ENCODE measurements around the gene OCA2.

OCA2 gene

DNA sequence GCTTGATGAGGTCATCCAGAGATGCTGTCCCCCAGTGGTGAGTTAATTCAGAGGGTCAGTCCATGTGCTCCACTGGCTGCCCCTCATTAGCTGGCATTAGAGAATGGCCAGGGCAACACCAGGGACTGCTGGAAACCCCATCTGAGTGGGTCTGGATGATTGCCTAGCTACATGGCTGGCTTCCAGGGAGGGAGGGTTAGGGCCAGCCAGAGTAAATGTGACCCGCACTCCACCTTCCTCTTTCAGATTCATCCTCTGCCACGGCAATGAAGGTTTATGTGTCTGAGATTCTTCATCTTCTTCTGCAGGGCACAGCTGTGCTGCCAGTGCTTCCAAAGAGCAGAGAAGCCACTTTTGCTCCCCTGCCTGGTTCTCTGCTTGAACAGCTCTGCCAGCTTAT is 391.9 kb downstream of the OCA2 start:
- no peak overlapping the region for H3K4me3 ChIP-seq (ENCODE audit: extremely low read depth, insufficient read depth, low read length, poor library complexity, severe bottlenecking)
- H3K27ac ChIP-seq (ENCODE audit: low read depth, low read length, severe bottlenecking), result no peak overlapping the region
- no peaks in the 10 kb centered on the region for H3K4me1 ChIP-seq (ENCODE audit: control insufficient read depth, insufficient read depth, low read length, poor library complexity, severe bottlenecking)
- no peaks in the 10 kb centered on the region for H3K36me3 ChIP-seq (ENCODE audit: control insufficient read depth, insufficient read depth, low read length)
- no peaks in the 10 kb centered on the region for H3K9me3 ChIP-seq (ENCODE audit: control insufficient read depth, low read length)
- WGBS, 2 experiments (ENCODE audit: insufficient coverage in 2 of 2), result 75 to 100% methylated on average over 1 of the region's 2 CpGs

DNA sequence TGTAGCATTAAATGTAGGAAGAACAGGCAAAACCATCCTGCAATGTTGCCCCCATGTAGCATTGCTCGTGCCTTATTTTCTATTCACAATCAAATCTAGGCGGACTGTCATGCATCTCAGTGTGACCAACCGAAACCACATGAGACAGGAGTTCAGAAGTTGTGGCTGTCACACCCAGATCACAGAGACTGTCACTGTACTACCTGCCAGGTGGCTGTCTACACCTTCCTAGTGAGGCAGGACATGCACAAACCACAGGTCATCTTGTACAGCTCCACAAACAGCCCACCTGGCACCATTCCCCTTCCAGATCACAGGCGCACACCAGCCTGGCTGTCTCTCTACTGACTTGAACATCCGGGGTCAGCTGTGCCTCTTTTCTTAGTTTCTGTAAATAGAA is 392.8 kb downstream of the OCA2 start:
- no peaks in the 10 kb centered on the region for H3K36me3 ChIP-seq (ENCODE audit: control insufficient read depth, insufficient read depth, low read length)
- no peaks in the 10 kb centered on the region for H3K9me3 ChIP-seq (ENCODE audit: control insufficient read depth, low read length)
- no peaks in the 10 kb centered on the region for H3K4me1 ChIP-seq (ENCODE audit: control insufficient read depth, insufficient read depth, low read length, poor library complexity, severe bottlenecking)
- H3K27ac ChIP-seq (ENCODE audit: low read depth, low read length, severe bottlenecking), result no peak overlapping the region
- 86 to 89% methylated on average over 3 to 4 of the region's 5 CpGs for WGBS, 2 experiments (ENCODE audit: insufficient coverage in 2 of 2)
- no peak overlapping the region for H3K4me3 ChIP-seq (ENCODE audit: extremely low read depth, insufficient read depth, low read length, poor library complexity, severe bottlenecking)

DNA sequence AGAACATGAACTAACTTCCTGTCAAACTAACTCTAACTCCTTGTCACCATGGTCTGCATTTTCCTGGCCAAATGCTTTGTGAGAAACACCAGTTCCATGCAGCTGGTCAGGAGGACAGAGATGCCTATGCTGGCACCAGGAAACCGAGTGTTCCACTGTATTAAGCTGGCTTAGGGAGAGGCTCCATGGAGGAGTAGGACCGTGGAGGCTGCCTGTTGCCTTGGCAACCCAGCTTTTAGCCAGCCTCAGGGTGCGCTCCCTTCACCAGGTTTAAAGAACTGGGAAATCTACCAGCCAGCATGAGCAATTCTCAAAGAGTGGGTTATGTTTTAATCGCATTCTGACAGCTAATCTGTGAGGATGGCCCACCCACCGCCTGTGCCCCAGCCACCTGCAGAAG is 394.1 kb downstream of the OCA2 start:
- Histone ChIP-seq H3K36me3 (ENCODE audit: control insufficient read depth, insufficient read depth, low read length) (no peaks in the 10 kb centered on the region), H3K9me3 (ENCODE audit: control insufficient read depth, low read length) (no peaks in the 10 kb centered on the region), H3K4me1 (ENCODE audit: control insufficient read depth, insufficient read depth, low read length, poor library complexity, severe bottlenecking) (no peaks in the 10 kb centered on the region), H3K27ac (ENCODE audit: low read depth, low read length, severe bottlenecking) (no peak overlapping the region), H3K4me3 (ENCODE audit: extremely low read depth, insufficient read depth, low read length, poor library complexity, severe bottlenecking) (no peak overlapping the region)
- 80 to 96% methylated on average over 4 to 5 of the region's 5 CpGs for WGBS, 2 experiments (ENCODE audit: insufficient coverage in 2 of 2)

All from mesodermal cell (in vitro differentiated cells).